ENCODE measurements around the gene SNX11.
A peak's percentile ranks its signal among the peaks of the same experiment; 100 is the strongest.
"Not testable (repeated sequence)": the region's sequence is repeated elsewhere in the genome, so short reads cannot be mapped to it uniquely, and the experiment has no call there.

Gene SNX11

DNA sequence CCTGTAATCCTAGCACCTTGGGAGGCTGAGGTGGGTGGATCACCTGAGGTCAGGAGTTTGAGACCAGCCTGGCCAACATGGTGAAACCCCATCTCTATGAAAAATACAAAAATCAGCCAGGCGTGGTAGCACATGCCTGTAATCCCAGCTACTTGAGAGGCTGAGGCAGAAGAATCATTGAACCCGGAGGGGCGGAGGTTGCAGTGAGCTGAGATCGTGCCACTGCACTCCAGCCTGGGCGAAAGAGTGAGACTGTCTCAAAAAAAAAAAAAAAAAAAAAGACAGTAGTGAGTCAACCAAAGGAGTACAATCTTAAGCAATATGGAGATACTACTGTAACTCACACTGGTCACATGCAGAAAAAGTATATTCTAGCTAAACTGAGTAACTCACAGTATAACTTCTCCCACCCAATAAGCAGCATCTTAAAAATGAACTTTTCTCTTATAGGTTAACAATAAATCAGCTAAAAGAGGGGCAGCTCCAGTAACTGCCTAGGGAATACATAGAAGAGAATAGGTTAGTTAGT lies 33.9 kb upstream of the SNX11 start:
- not testable (repeated sequence) for ATAC-seq (replicated peaks); H3K4me1 Mint-ChIP-seq; H3K27me3 Mint-ChIP-seq; H3K4me3 Mint-ChIP-seq; H3K27ac Mint-ChIP-seq; DNase-seq; H3K9me3 Mint-ChIP-seq
- peaks cover 9 to 40% of the 10 kb centered on the region in 2 donors for H3K36me3 Mint-ChIP-seq

DNA sequence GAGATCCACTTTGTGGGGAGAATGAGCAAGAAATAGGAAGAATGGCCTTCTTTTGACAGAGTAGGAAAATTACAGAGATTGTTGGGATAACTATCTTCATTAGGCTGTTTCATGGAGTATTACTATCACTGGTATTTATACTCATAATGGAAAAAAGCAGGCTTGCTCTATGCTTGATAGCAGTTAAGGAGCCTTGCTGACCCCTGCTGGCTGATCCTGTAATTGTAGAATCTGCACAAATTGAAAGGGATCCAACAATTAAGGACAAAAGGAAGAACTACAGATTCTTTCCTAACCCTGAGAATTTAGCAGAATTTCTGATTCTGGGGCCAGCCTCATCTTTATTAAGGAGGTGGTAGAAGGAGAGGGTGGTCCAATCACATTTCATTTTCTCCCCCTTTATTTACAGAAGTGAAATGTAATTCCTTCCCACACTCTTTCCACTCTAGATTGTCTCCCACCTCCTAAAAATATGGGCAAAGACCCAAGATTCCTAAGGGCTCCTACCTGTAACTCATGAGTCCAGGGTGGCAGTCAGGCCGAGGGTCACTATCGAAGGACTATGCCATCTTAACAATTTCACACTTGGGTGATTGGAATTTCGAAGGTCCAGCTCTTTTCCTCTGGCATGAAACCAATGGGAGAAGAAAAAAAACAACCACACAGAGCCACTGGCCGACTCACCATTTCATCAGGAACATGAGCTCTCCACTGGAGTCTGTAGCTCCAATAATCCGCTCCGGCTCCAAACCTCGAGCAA lies 33.1 kb upstream of the SNX11 start:
- no peak overlapping the region for H3K4me3 Mint-ChIP-seq
- H3K36me3 Mint-ChIP-seq, result peaks cover 4 to 35% of the 10 kb centered on the region in 2 donors
- no peaks in the 10 kb centered on the region for H3K4me1 Mint-ChIP-seq
- H3K27me3 Mint-ChIP-seq, result no peaks in the 10 kb centered on the region
- peak; percentile 66 to 75 for ATAC-seq (replicated peaks)
- no peaks in the 10 kb centered on the region for H3K9me3 Mint-ChIP-seq
- peak; percentile 40 for DNase-seq
- no peak overlapping the region for H3K27ac Mint-ChIP-seq

DNA sequence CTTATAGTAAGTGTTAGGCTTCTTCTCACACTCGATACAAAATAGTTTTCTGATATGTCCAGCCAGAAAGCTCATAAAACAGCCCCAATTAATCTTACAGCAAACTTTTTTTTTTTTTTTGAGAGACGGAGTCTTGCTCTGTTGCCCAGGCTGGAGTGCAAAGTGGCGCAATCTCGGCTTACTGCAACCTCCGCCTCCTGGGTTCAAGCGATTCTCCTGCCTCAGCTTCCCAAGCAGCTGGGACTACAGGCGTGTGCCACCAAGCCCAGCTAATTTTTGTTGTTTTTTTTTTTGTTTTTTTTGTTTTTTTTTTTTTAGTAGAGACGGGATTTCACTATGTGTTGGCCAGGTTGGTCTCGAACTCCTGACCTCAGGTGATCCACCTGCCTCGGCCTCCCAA lies 30.4 kb upstream of the SNX11 start:
- peaks cover 4 to 27% of the 10 kb centered on the region in 2 donors for H3K36me3 Mint-ChIP-seq
- H3K4me1 Mint-ChIP-seq; H3K27ac Mint-ChIP-seq; H3K27me3 Mint-ChIP-seq; DNase-seq; ATAC-seq (replicated peaks); H3K4me3 Mint-ChIP-seq; H3K9me3 Mint-ChIP-seq: not testable (repeated sequence)

DNA sequence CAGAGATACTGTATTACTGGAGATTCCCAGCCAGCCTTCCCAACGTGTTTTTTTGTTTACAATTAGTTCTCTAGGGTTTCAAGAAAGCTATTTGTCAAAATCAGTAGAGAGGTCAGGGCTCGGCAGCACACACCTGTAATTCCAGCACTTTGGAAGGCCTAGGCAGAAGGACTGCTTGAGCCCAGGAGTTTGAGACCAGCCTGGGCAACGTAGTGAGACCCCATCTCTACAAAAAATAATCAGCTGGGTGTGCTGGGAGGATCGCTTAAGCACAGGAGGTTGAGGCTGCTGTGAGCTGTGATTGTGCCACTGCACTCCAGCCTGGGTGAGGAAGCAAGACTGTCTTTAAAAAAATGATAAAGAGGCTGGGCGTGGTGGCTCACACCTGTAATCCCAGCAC lies 25.7 kb upstream of the SNX11 start:
- Mint-ChIP-seq H3K9me3 (no peaks in the 10 kb centered on the region), H3K36me3 (peaks cover 0 to 9% of the 10 kb centered on the region in 2 donors), H3K27ac (no peak overlapping the region), H3K4me1 (peaks cover 0 to 6% of the 10 kb centered on the region in 2 donors), H3K27me3 (no peaks in the 10 kb centered on the region), H3K4me3 (no peak overlapping the region)
- ATAC-seq (replicated peaks) (no peak), DNase-seq (no peak)

DNA sequence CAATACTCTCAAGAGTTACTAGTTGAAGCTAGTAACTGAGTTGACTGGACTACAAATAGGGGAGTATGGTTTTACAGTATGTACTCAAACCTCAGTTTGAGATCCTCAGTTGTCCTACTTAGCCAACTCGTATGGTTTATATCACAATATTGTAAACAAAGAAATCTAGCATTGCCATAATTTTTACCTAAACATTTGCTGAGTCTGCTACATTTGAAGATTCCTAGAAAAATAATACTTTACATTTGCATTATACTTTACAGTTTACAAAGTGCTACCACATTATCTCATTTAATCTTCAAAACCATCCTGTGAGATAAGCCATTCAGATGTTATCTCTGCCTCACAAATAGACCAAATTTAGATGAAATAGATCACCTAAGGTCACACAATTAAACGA lies 22.6 kb upstream of the SNX11 start:
- peaks cover 6 to 11% of the 10 kb centered on the region in 2 donors for H3K36me3 Mint-ChIP-seq
- no peak overlapping the region for H3K4me3 Mint-ChIP-seq
- peaks cover 0 to 11% of the 10 kb centered on the region in 2 donors for H3K4me1 Mint-ChIP-seq
- DNase-seq, result no peak
- no peak overlapping the region for H3K27ac Mint-ChIP-seq
- ATAC-seq (replicated peaks), result no peak
- H3K9me3 Mint-ChIP-seq, result no peaks in the 10 kb centered on the region
- H3K27me3 Mint-ChIP-seq, result no peaks in the 10 kb centered on the region

DNA sequence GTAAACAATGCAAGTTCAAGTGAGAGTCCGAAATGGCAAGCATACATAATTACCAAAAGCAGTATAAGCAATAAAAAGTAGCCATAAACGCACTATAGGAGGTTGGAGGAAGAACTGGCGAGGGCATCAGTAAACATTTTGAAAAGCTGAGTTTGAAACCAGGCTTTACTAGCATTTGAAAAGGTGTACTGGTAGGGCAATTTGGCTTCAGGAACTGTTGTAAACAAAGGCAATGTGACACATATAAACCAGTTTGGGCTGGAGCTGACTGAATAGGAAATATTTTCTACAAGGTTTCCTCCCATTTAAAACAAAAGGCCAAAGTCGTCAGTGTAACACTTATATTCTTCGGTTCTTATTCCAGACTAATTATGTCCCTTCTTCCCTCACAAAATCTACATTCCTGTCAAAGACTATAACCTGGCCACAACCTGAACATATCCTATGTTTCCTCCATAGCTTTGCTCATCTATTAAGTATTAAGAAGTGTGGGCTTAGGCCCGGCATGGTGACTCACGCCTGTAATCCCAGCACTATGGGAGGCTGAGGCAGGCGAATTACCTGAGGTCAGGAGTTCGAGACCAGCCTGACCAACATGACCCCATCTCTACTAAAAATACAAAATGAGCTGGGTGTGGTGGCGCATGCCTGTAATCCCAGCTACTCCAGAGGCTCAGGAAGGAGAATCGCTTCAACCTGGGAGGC lies 14.1 kb upstream of the SNX11 start:
- H3K4me3 Mint-ChIP-seq, result no peak overlapping the region
- H3K27me3 Mint-ChIP-seq, result no peaks in the 10 kb centered on the region
- H3K27ac Mint-ChIP-seq, result no peak overlapping the region
- peaks cover 11 to 13% of the 10 kb centered on the region in 2 donors for H3K36me3 Mint-ChIP-seq
- no peak for ATAC-seq (replicated peaks)
- H3K4me1 Mint-ChIP-seq, result peaks cover 6 to 28% of the 10 kb centered on the region in 2 donors
- no peaks in the 10 kb centered on the region for H3K9me3 Mint-ChIP-seq
- no peak for DNase-seq

DNA sequence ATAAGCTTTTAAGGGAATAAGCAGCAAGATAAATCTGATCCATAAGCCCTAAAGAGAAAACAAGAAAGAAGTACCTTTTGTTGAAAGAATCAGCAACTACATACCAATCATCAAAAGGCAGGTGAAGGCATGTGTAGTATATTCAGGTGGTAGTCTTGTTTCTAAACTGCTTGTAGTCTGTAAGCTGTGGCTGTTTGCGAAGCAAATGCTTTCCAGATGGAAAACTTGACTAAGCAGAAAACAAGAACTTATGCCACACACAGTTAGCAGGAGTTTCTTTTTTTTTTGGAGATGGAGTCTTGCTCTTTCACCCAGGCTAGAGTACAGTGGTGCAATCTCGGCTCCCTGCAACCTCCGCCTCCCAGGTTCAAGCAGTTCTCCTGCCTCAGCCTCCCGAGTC lies 12.0 kb upstream of the SNX11 start:
- Mint-ChIP-seq H3K4me3 (no peak overlapping the region), H3K27me3 (no peaks in the 10 kb centered on the region), H3K4me1 (peaks cover 9 to 41% of the 10 kb centered on the region in 2 donors), H3K27ac (no peak overlapping the region), H3K9me3 (no peaks in the 10 kb centered on the region), H3K36me3 (peaks cover 7 to 10% of the 10 kb centered on the region in 2 donors)
- no peak for ATAC-seq (replicated peaks)
- DNase-seq, result no peak

DNA sequence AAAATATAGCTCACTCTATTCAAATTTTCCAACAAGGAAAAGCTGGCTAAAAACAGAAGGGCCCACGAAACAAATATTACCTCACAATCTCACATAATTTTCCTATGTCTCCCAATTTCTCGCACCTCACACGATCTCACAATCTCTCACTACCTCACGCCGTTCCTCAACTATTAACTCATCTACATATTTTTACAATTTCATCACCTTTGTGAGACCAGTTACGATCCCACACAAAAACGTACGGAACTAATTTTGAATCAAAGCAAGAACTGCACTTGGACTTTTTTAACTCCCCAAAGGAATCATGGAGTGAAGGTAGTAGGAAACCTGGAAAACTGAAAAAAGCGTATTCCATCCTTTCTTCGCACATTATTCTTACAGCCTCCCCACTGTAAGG lies 7.4 kb upstream of the SNX11 start:
- H3K4me1 Mint-ChIP-seq, result peaks cover 19 to 78% of the 10 kb centered on the region in 2 donors
- ATAC-seq (replicated peaks) (no peak), DNase-seq (no peak)
- H3K36me3 Mint-ChIP-seq, result peaks cover 9 to 12% of the 10 kb centered on the region in 2 donors
- H3K4me3 Mint-ChIP-seq, result peak overlapping the region; percentile 99
- peaks cover 2 to 13% of the 10 kb centered on the region in 2 donors for H3K9me3 Mint-ChIP-seq
- no peak overlapping the region for H3K27ac Mint-ChIP-seq
- H3K27me3 Mint-ChIP-seq, result no peaks in the 10 kb centered on the region

DNA sequence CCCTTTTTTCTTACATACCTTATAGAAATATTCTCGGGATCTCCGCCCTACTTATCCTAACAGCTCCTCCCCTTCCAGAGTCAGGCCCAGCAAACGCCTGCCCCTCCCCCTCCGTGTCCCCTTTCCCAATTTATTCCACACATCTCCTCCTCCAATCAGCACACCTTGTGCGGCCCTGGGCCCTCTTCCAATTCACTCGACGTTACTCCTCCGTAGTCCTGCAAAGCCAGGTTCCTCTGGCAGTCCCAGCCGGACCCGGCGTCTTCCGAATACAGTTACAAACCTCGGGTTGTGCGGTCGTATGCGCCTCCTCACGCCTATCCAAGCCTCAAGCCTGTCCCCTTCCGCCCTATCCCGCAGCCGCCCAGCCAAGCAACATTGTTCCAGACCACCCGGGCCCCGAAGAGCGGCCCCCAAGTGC lies 7.0 kb upstream of the SNX11 start:
- no peaks in the 10 kb centered on the region for H3K27me3 Mint-ChIP-seq
- H3K27ac Mint-ChIP-seq, result peak overlapping the region; percentile 96
- H3K36me3 Mint-ChIP-seq, result peaks cover 9 to 12% of the 10 kb centered on the region in 2 donors
- DNase-seq (no peak), ATAC-seq (replicated peaks) (no peak)
- H3K4me1 Mint-ChIP-seq, result peaks cover 19 to 74% of the 10 kb centered on the region in 2 donors
- peak overlapping the region; percentile 99 for H3K4me3 Mint-ChIP-seq
- peaks cover 2 to 13% of the 10 kb centered on the region in 2 donors for H3K9me3 Mint-ChIP-seq

DNA sequence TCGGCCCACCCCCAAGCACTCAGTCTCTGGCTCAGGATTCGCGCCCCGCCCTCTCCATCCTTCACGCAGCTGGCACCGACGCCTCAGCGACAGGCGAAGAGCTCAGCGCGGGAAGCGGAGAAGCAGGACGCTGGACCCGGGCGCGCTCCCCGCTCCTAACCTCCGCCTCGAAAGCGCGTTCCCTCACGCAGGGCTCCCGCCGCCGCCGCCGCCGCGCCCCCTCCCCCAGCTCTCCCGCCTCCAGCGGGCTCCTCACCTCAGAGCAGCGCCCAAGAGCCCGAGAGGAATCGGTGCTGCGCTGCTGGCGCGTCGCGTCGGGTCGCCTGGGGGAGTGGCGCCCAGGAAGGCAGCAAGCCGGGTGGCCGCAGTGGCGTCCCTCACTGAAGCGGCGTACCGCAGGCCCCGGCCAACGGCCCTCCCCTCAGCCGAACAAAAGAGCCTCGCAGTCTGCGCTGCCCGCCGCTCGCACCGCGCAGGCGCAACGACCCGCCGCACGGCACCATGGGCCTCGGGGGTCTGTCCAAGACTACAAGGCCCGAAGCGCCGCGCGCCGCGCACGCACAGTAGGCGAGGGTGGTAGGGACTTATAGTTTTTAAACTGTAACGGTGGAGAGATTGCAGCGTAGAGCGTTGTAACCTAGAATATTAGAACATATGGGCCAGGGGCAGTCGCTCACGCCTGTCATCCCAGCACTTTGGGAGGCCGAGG lies 6.4 kb upstream of the SNX11 start, which contains the start of gene CBX1:
TSS of gene CBX1 (minus strand) at position 467 of the 709 bp plus-strand sequence. CDS start 24,474 bp downstream, outside the sequence.
- peak; percentile 94 for DNase-seq
- Mint-ChIP-seq H3K36me3 (peaks cover 9 to 12% of the 10 kb centered on the region in 2 donors), H3K9me3 (peaks cover 2 to 13% of the 10 kb centered on the region in 2 donors), H3K27ac (peak within 1 kb of the TSS; percentile 96), H3K4me3 (peak within 1 kb of the TSS; percentile 99), H3K4me1 (peaks cover 19 to 69% of the 10 kb centered on the region in 2 donors), H3K27me3 (no peaks in the 10 kb centered on the region)
- peak; percentile 94 to 96 for ATAC-seq (replicated peaks)

DNA sequence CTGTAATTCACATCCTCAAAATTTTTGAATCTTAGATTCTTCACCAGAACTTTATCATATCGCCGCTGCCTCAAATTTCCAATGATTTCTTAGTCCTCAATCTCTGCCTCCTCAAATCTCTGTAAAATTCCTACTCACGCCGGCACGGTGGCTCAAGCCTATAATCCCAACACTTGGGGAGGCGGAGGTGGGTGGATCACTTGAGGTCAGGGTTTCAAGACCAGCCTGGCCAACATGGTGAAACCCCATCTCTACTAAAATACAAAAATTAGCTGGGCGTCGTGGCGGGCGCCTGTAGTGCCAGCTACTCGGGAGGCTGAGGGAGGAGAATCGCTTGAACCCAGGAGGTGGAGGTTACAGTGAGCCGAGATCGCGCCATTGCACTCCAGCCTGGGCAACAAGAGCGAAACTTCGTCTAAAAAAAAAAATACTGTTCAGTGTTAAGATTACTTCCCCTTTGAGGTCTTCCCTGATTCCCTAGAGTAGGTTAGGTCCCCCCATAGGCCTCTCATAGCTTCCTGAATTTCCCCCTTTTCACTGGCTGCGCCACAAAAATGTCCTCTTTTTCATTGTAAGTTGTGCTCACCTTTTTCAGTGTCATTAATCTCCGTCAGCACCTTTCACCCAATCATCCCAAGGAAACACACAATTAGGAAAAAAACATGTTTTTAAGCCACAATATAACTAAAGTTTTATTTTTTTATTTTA lies 5.4 kb upstream of the SNX11 start:
- ATAC-seq (replicated peaks) (no peak), DNase-seq (no peak)
- Mint-ChIP-seq H3K4me3 (peak overlapping the region; percentile 75 to 77), H3K27me3 (no peaks in the 10 kb centered on the region), H3K27ac (peak overlapping the region; percentile 91), H3K36me3 (peaks cover 9 to 12% of the 10 kb centered on the region in 2 donors), H3K9me3 (peaks cover 2 to 13% of the 10 kb centered on the region in 2 donors), H3K4me1 (peaks cover 24 to 75% of the 10 kb centered on the region in 2 donors)

DNA sequence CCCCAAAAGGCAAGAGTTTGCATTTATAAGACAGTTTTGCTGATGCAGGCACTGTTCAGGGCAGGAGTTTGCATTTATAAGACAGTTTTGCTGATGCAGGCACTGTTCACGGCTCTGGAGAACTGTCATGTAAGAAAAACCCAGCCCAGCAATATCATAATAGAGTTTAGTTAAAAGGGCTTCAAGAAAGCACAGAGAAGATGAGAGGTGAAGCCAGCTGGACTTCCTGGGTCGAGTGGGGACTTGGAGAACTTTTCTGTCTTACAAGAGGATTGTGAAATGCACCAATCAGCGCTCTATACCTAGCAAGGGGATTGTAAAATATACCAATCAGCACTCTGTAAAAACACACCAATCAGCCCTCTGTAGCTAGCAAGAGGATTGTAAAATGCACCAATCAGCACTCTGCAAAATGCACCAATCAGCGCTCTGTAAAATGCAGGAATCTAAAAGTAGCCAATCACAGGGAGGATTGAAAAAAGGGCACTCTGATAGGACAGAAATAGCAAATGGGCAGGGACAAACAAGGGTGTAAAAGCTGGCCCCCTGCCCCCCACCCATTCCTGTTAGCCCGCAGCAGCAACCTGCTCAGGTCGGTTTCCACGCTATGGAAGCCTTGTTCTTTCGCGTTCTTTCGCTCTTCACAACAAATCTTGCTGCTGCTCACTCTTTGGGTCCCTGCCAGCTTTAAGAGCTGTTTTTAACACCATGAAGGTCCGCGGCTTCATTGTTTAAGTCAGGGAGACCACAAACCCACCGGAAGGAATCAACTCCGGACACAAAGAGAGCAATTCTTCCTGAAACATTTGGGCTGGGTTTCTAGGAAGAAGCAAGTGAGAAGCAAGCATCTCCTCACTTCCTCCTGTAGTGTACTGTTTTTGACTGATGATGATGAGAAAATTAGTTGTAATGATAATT lies 4.5 kb upstream of the SNX11 start:
- DNase-seq, result peak; percentile 38
- ATAC-seq (replicated peaks), result no peak
- H3K4me1 Mint-ChIP-seq, result peaks cover 24 to 67% of the 10 kb centered on the region in 2 donors
- peaks cover 14 to 18% of the 10 kb centered on the region in 2 donors for H3K36me3 Mint-ChIP-seq
- peak overlapping the region in 1 of 2 donors; percentile 39 for H3K4me3 Mint-ChIP-seq
- peak overlapping the region; percentile 67 for H3K27ac Mint-ChIP-seq
- H3K9me3 Mint-ChIP-seq, result peaks cover 2 to 13% of the 10 kb centered on the region in 2 donors
- no peaks in the 10 kb centered on the region for H3K27me3 Mint-ChIP-seq

DNA sequence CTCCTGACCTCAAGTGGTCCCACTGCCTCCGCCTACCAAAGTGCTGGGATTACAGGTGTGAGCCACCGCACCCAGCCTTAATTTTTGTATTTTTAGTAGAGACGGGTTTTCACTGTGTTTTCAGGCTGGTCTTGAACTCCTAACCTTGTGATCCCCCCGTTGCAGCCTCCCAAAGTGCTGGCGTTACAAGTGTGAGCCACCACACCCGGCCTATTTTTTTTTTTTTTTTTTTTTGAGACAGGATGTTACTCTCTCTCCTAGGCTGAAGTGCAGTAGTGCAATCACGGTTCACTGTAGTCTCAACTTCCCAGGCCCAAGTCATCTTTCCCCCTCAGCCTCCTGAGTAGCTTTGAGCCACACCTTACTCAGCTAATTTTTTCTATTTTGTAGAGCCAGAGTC lies 3.1 kb upstream of the SNX11 start:
- H3K4me3 Mint-ChIP-seq, result no peak overlapping the region

More for the DNA sequence above, 3.1 kb upstream of the SNX11 start:
- no peak overlapping the region for H3K27ac Mint-ChIP-seq
- H3K9me3 Mint-ChIP-seq, result peaks cover 2 to 13% of the 10 kb centered on the region in 2 donors
- no peak for DNase-seq
- ATAC-seq (replicated peaks), result no peak
- peaks cover 23 to 63% of the 10 kb centered on the region in 2 donors for H3K4me1 Mint-ChIP-seq
- H3K27me3 Mint-ChIP-seq, result no peaks in the 10 kb centered on the region
- peaks cover 19 to 22% of the 10 kb centered on the region in 2 donors for H3K36me3 Mint-ChIP-seq

Measured in stimulated activated naive B cell treated with anti-CD40 and anti-IgM and Interleukin-4, amounts not matched to agents 10 μg/mL and 1 μg/mL and 100 μg/mL, for 72 hours (primary cell).